PFSK-1 (cell line): ENCODE measurements around the gene TP53.

Source experiments
- FOXP2 ChIP-seq: optimal IDR thresholded peaks from 2 replicates; pipeline ENCODE3; 2011; ENCODE audit warnings: borderline replicate concordance, control low read depth, inconsistent platforms; ENCODE audit not compliant: insufficient read depth; ENCODE audit errors: extremely low read length, extremely low read depth
- POLR2AphosphoS5 ChIP-seq: IDR thresholded peaks from 2 replicates; pipeline ENCODE4 v1.6.1; 2012; ENCODE audit warnings: low read depth, mild to moderate bottlenecking, control low read depth, low read length, moderate library complexity
- REST ChIP-seq, 2 experiments: IDR thresholded peaks; 2 replicates each; pipeline versions ENCODE4 v1.6.1 to v1.8.0; 2011 to 2012; ENCODE audit warnings: low read depth in 2 of 2, low read length in 2 of 2, control low read depth in 1 of 2, inconsistent platforms in 1 of 2, mild to moderate bottlenecking in 1 of 2, moderate library complexity in 1 of 2; ENCODE audit not compliant: insufficient read depth in 1 of 2
- SIN3A ChIP-seq: IDR thresholded peaks from 2 replicates; pipeline ENCODE4 v1.6.1; 2012; ENCODE audit warnings: mild to moderate bottlenecking, low read length, moderate library complexity, borderline replicate concordance; ENCODE audit not compliant: insufficient read depth
- TAF1 ChIP-seq: IDR thresholded peaks from 2 replicates; pipeline ENCODE4 v1.6.1; 2012; ENCODE audit warnings: low read length, control low read depth, borderline replicate concordance; ENCODE audit not compliant: insufficient read depth

- TF ChIP-seq SIN3A, result no peak
- TF ChIP-seq POLR2AphosphoS5, result no peak
- TF ChIP-seq TAF1, result no peak
- no peak for TF ChIP-seq REST (IDR thresholded peaks at IDR 0.05; ENCODE audit: insufficient read depth in 1 of 2, low read depth in 2 of 2, low read length in 2 of 2)
- TF ChIP-seq FOXP2, result no peak
Observed at GRCh38 chr17:7652388-7653356, 34.6 kb downstream of the TP53 start.
